GM18951 (cell line): ENCODE measurements around the gene ZNF23.

Experiments
- POLR2A ChIP-seq: IDR thresholded peaks from 4 replicates; pipeline ENCODE4 v1.6.1; 2011; ENCODE audit warnings: mild to moderate bottlenecking; ENCODE audit not compliant: insufficient read length, insufficient read depth; ENCODE audit errors: extremely low read depth
- in situ Hi-C: fragments of 300-500 bp; cut with MboI; formaldehyde crosslinking; loops from one replicate; pipeline ENCODE4 v1.12.0; 2022; ENCODE audit warnings: low sequenced_read_pairs, mixed read lengths, inconsistent platforms; ENCODE audit not compliant: unreplicated experiment

ZNF23 gene

DNA sequence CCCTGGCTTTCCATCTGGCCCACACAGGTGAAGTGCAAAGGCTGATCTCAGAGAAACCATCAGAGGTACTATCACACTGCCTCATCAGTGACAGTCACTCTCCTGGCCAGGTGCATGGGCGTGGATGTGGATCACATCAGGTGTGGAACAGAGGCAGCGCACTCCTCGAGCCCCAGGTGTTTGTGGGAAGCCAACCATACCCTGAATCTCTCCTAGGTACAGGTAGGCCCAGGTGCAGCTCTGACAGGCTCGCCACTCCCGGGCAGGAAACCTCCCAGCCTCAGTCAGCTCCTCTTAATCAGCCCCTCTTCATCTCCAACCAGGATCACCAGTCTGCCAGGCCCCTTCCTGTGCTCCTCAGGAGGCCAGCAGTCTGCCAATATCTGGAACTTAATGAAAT, 51.9 kb downstream of the ZNF23 start:
- TF ChIP-seq POLR2A: no peak
- in situ Hi-C loops: loop anchor here (25.0 kb wide), 1 partner anchor 202 kb away; no protein-coding TSS in a partner anchor

DNA sequence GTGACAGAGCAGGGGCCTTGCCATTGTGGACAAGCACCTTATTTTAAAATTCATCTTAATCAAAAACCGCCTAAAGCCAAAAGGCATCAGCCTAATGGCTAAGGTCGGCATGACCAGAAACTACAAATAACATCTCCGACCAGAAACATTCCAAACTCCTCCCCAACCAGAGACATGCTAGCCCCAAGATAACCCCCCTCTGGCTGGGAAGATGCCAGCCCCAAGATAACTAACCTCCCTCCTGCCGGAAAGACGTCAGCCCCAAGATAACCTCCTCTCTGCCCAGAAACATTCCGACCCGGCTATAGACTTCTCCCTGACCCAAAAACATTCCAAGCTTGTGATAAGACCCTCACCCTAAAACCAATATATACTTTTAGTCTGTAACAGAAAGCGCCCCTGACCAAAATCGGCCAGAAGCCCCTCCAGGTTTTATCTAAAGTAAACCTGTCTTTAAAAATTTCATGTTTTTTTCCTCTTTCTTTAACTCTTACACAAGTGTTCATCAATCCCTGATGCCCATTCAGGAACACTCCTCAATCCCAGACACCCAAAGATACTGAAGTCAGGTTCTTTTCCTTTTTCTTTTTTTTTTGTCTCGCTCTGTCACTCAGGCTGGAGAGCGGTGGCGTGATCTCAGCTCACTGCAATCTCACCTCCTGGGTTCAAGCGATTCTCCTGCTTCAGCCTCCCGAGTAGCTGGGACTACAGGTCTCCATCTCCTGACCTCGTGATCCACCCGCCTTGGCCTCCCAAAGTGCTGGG, 52.9 kb downstream of the ZNF23 start:
- in situ Hi-C loops: loop anchor here (25.0 kb wide), 1 partner anchor 203 kb away; no protein-coding TSS in a partner anchor

DNA sequence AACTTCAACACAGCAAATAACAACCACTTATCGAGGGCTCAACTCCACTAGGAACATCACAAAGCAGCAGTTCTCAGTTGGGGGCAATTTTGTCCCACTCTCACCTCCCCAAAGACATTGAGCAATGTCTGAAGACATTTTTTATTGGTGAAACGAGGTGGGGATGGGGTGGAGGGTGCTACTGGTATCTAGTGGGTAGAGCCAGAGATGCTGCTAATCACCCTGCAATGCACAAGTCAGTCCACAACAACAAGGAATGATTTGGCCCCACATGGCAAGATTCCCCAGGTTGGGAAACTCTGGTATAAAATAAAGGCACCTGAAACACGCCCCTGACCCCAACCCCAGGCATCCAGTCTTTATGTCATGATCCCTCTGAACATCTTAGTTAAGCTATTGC, 53.5 kb downstream of the ZNF23 start:
- no peak for TF ChIP-seq POLR2A
- in situ Hi-C loops: loop anchor here (25.0 kb wide), 1 partner anchor 204 kb away; no protein-coding TSS in a partner anchor

More for the DNA sequence above, 52.9 kb downstream of the ZNF23 start:
- no peak for TF ChIP-seq POLR2A

DNA sequence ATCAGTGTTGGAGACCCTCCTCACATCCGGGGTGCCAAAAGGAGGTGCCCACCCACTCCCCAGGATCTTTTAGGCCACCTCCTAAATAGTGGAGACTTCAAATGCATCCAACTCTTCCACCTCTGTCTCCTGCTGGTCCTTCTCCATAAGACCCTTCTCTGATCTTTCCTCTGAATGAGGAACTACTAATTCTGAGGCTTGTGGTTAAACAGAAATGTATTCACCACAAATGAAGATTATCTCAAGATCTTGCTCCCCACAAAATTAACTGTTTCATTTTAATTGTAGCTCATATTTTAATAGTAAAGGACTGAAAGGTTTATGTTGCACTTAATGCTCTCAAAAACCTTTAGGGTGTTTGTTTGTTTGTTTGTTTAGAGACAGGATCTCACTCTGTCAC, 54.3 kb downstream of the ZNF23 start:
- in situ Hi-C loops: loop anchor here (25.0 kb wide), 1 partner anchor 205 kb away; no protein-coding TSS in a partner anchor
- TF ChIP-seq POLR2A: no peak

DNA sequence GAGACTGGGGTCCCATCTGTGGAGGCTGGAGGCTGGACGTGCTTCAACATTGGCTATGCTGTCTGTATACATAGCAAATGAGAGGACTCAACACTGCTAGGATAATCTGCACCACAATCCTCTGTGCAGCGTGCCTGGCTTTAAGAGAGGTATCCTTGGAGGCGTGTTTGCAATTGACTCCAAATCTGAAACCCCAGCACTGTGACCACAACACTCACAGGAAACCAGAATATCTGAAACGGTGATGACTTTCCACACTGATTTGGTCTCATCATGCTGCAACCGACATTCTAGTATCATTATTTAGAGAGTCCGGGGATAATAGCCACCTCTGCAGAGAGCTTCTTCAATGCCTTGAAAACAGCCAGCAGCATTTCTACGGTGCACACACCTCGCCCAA, 55.3 kb downstream of the ZNF23 start:
- in situ Hi-C loops: loop anchor here (25.0 kb wide), 1 partner anchor 206 kb away; no protein-coding TSS in a partner anchor
- no peak for TF ChIP-seq POLR2A

DNA sequence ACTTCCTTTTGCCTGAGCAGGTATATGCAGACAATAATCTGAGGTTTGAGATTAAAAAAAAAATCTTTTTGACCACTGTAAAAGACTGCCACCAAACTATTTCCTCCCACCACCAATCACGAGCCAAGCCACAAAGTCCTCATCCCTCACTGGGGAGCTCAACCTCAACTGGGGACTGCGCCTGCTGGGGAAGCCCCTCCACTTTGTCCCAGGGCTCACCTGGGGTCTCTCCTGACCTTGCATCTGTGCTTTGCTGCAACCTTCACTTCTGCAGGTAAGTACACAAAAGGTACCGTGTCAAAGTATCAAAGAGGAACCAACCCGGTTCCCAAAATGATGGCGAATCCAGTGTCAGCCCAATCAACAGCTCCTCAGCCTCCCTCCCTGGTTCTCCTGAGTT, 55.7 kb downstream of the ZNF23 start:
- in situ Hi-C loops: loop anchor here (25.0 kb wide), 1 partner anchor 206 kb away; no protein-coding TSS in a partner anchor
- no peak for TF ChIP-seq POLR2A

DNA sequence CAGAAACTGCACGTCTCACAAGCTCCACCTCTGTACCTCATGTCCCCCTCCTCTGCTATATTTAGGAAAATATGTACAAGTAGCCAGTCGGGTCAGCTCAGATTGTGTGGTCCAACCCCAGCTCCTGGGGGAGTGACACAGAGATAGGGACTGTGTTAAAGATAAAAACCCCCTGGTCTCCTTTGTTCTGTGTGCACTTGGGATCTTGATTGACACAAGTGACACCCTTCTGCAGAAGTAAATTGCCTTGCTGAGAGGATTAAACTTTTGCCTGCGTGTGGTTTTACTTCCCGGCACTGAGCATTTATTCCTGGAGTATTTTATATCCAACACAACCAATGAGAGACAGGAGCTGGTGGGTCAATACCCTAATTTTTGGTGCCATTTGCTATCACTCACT, 57.7 kb downstream of the ZNF23 start:
- TF ChIP-seq POLR2A: no peak
- in situ Hi-C loops: loop anchor here (25.0 kb wide), 1 partner anchor 208 kb away; no protein-coding TSS in a partner anchor

DNA sequence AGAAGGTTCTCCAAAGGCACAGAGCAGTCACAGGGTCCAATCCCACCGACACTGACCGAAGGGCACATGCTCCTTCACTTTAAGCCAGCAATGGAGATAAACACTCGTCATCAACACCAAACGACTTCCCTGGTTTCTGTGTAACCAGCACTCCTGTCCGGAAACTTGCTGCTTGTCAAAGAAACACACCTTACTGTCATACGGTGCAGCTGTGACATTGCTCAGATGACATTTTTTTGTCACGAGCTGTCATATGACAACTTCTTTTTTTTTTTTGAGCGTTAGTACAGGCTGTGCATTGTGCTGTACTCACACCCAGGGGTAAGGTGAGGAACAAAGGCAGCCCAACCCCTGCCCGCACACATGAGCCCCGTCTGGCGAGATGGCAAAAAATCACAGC, 59.4 kb downstream of the ZNF23 start:
- in situ Hi-C loops: loop anchor here (25.0 kb wide), 1 partner anchor 210 kb away; no protein-coding TSS in a partner anchor
- TF ChIP-seq POLR2A: no peak

DNA sequence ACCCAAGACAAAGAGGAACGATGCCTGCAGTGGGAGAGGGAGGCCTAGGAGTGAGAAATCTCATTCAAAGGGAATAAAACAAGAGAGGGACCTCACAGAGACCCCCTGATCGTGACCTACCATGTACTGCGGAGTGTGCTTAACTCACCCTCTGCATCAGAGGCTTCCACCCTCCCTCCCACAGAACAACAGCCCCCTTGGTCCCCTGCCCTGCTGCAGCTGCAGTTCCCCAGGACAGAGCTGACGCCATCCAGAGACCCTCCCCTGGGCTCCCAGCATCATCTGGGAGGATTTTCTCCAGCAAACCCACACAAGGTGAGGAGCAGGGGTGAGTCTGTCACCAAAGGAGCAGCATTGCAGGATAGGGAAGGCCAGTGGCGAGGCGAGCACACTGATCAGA, 60.0 kb downstream of the ZNF23 start:
- TF ChIP-seq POLR2A: no peak
- in situ Hi-C loops: loop anchor here (25.0 kb wide), 1 partner anchor 210 kb away; no protein-coding TSS in a partner anchor

DNA sequence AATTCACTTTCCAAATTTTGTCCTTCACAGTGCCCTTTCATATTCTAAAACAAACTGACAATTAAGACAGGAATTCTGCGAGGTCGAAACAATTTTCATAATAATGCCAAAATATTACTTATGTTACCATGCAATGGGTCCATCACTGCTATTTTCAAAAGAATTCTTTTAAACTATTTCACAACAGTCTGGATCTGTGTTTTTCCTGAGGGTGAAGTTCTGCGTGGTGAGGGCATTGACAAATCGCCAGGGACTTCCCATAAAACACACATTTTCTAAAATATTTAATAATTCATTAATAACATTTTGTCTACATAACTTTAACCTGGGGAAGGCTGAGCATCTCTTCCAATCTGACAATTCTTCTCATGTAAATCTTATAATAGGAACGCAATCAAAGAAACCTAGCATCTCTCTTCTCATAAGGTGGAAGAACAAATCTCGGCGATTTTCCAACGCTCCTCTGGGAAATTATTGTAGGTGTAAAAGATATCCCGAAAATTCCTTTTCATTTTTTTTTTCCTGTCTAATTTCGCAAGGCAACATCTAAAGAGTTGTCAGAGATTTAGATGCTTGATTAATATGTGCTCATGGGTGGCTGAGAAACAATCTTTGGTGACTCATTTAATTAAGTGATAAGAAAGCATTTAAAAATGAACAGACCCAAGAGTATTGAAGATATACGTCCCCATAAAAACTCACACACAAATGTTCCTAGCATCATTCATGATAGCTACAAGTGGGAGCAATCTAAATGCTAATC, 62.1 kb downstream of the ZNF23 start:
- in situ Hi-C loops: loop anchor here (25.0 kb wide), 1 partner anchor 212 kb away; no protein-coding TSS in a partner anchor
- TF ChIP-seq POLR2A: no peak
